NCI-H1436 treated with DMSO at 0.1 percent for 48 hours (cell line): Measurements from ENCODE around the gene DLGAP4.

ENCODE experiments used
- DNase-seq: peaks from one replicate; lab custom pipeline; 2025; lab: John Stamatoyannopoulos, UW

Gene DLGAP4

DNA sequence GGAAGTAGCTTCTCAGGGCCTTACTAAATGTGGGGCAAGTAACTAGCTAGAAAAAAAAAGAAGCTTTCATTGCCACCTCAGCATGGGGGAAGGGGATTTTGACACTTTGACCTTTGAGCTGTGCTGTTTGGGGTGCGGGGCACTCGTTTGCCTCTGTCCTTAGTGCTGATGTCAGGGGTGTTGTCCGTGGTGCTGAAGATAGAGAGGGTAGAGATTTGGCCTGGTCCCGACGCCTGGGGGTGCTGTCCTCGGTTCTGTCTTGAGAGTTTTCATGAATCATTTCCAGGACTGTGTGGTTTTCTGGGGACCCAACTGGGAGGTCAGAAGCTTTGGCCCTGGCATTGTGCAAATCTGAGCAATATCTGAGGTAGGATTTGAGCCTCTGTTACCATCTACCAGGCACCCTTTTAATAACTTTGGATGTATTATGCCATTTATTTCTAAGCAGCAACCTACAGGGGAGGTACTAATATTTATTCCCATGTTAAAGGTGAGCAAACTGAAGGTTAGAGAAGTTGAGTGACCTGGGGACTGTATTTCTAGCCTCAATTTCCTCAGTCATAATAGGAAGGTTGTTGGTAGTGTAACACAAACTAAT is 78.0 kb downstream of the DLGAP4 start:
- no peak for DNase-seq

GRCh38 chr20:36385503-36385902 is 79.4 kb downstream of the DLGAP4 start:
- DNase-seq: no peak

- no peak for DNase-seq
These were observed 80.1 kb downstream of the DLGAP4 start for GRCh38 chr20:36386236-36386635.

DNA sequence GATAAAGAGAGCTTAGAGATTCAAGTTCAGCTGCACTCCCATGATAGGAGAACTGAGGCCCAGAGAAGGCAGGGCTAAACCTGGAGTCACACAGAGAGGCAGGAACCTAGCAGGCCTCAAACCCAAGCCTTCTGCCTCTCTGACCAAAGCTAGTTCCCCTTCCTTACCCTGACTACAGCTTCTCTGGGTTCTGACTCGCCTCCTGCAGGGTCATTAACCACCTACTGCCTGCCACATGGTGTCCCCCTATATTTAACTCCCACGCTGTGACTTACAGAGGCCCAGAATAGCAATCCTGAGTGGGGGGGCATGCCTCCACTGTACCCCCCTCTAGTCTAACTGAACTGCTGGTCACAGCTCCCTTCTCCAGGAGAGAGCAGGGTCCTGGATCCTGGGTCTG is 84.1 kb downstream of the DLGAP4 start:
- no peak for DNase-seq

DNA sequence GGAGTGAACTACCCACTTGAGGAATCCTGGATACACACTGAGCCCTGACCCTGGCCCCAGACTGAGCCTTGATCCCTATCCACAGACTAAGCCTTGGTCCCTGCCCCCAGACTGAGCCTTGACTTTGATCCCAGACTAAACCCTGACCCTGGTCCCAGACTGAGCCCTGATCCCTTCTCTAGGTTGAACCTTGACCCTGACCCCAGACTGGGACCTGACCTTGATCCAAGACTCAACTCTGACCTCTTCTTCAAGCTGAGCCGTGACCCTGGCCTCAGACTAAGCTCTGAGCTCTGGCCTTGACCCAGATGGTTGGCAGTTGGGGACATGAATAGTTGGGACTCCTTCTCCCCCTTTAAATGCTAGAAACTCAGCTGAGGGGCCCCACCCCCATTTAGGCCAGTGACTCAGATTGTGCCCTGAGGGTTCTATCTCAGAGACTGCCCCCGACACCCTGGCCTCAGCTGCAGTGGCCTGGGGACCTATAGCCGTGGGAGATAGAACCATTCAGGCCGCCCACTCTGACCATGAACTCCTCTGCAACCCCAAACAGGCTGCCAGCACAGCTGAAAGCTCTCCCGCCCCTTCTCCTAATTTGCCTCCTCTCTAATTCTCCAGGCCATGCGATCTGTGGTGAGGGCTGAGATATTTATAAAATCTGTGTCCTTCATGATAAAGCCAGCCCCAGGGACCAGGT is 84.7 kb downstream of the DLGAP4 start:
- no peak for DNase-seq

DNA sequence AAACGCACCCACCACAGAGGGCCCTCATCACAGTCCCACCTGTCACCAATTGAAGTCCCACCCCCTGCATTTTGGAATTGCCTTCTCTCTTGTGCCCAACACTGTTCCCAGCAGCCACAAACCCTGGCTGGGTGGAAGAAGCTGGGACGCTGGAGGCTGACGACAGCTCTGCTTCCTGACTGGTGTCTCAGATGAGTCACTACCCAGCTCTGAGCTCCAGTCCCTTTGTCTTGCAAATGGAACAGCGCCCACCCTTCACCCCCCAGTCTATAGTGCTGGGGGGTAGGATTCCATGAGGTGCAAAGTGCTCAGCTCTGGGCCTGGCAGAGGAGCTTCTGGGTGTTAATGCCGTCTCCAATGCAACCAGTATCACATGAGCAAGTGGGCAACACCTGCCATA is 85.3 kb downstream of the DLGAP4 start:
- DNase-seq: no peak

DNA sequence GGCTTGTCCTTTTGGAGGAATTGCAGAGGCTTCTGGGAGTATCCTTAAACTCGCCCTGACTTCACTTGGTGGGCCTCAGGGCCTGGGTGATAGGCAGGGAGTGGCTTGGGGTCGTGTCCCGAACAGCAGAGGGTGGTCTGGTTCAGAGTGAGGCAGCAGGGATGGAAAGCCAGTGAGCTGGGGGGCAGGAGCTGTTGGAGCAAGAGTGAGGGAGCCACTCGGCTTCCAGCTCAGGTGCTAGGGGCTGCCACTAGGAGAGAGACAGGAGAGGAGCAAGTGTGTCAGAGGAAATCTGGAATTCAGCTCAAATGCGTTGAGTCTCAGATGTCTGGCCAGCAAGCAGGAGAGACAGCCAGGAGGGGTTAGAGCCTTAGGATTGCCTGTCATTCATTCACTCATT is 85.8 kb downstream of the DLGAP4 start:
- no peak for DNase-seq

DNA sequence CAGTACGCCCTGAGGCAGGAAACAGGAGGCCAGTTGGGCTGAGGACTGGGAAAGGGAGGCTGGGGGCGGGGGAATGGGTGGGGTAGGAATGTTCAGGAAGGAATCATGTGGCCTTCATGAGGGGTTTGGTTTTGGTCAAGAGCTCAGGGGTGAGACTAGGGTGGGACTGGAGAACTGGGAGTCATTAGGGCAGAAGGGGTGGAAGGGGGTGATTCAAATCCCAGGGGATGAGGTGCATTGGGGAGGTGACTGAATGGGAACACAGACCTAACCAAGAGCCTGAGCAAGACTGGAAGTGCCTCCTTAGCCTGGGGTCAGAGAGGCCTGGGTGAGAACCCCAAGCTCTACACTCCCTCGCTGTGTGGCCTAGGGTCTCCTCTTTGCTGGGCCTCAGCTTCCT is 86.8 kb downstream of the DLGAP4 start:
- no peak for DNase-seq

DNA sequence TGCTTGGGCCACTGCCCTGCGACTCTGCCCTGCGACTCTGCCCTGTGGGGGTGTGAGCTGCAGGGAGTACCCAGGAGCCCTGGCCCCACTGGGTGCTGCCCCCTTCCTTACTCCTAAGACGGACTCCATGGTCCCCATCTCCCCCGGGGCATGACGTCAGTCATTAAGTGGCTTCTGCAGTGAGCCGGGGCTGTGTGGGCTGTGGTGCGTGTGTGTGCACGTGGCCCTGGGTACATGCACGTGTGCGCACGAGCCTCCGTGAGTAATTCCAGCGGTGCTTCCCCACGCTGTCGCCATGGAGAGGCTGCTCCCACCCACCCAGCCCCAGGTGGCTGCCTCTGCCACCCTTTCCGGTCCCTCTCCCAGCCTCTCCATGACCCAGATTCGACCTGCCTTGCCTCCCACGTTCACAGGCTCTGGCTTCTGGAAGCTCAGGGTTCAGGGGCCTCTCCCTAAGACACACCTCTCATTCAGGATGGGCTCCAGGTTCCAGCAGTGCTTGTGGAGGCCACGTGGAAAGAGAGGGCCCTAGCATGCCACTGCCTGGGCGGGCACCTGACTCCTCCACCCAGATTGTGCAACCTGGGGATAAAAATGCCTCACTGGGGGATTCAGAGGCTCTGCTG is 88.3 kb downstream of the DLGAP4 start:
- DNase-seq: no peak

DNA sequence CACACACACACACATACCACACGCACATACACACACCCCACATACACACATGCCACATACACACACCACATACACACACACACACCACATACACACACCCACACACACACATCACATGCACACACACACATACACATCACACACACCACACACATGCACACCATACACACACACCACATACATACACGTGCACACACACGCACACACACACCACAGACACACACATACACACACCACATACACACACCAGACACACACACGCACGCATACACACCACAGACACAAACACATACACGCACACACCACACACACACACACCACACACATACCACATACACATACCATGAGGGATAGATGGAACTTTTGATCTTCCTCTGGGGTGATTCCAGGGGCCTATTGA is 90.2 kb downstream of the DLGAP4 start:
- DNase-seq: no peak

DNA sequence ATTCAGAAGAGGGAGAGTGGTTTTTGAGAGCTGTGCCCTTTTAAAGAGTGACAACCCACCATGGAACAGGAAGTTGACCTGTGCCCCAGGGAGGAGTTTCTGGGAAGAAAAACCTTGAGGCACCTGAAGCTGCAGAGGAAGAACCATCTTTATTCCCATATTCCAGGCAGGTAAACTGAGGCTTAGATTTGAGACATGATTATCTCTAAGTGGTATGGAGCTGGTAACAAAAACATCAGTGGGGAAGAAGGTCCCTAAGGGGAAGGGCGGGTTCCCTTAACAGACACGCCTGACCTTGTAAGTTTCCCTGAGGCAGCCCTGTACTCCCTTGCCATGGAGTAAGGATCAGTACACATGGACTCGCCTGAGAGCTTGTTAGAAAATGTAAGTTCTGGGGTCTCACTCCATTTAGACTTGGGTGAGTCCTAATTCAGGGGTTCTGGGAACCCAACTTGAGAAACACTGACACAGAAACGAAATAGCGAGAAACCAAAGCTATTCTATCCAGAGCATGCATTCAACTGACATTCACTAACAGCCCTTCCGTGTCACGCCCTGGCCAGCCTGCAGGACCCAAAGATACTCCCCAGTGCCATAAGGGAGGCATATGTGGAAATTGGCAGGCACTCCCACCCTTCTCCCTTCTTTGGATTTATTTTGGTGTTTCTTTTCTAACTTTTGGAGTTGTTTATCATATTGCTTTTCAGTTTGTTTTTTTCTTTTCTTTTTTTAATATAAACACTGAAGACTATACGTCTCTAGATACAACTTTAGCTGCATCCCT is 90.9 kb downstream of the DLGAP4 start:
- no peak for DNase-seq

GRCh38 chr20:36398515-36398914 is 92.4 kb downstream of the DLGAP4 start:
- DNase-seq: no peak

DNA sequence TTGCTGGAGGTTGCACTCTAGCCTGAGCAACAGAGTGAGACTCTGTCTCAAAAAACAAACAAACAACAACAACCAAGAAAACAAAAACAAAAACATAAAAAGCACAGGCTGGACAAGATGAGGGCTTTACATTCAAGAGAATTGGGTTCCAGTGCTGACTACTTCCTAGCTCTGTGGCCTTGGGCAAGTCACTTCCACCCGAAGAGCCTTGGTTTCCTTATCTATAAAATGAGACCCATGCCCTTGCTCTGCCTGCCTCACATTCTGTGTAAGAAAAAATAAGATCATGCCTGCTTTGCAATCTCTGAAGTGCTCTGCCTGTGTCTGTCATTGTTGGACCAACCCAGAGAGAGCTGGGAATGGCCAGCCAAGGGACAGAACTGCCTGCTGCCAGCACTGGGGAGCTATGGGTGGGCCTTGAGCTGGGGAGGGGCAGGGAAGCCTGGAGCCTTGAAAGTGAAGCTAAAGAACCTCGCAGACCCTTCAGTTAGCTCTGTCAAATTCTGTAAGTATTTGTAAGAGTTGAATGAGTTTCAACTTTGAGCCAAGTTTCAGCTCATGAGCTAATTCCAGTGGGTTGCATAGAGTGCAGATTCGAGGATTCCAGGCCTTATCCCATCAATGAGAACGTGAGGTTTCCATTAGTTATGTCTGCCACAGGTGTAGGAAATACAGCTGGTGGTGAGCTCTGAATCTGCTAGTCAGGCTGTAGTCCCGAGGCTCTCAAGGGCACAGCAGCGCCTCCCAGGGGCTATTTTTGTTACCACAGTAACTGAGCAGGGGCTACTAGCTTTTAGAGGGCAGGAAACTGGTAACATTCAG is 93.2 kb downstream of the DLGAP4 start:
- DNase-seq: no peak

DNA sequence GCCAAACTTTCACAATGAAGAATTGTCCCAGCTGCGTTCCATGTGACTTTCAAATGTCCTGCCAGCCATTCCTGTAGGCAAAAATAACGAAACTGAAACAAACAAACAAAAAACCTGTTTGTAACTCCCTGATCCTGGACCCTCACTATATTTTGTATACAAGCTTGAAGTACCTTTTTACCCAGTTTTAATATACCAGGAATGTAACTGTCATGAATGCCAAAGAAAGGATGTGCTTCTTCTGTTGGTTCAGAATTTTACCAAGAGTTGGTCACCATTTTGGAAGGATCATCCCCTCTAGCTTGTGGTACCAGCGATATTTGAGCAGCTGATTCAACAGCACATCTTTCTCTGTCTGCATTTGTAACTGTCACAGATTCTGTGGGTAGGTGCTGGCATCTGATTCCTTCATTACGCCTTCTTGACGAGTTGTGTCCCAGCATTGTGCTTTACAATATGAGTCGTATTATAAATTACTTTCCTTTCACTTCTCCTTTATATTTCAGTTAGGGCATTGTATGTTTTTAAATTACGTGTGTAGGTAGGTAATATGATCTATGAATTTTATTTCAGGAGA is 93.9 kb downstream of the DLGAP4 start:
- DNase-seq: no peak

GRCh38 chr20:36400909-36401735 is 95.0 kb downstream of the DLGAP4 start:
- DNase-seq: no peak

DNA sequence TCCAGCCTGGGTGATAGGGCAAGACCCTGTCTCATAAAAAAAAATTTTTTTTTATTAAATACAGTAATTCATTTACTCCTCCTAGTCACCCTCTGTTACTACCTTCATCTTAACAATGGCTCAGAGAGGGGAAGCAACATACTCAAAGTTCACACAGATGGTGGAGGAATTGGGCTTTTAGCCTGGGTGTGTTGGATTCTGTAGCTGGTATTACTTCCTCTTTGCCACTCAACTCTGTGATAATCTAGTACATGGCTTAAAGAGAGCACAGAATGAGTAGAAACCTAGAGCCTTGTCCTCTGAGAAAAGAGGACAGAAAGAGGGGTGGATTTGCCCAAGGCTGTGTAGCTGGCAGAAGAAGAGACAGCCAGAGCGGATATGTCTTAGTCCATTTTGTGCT is 96.6 kb downstream of the DLGAP4 start:
- no peak for DNase-seq

GRCh38 chr20:36404435-36404978 is 98.4 kb downstream of the DLGAP4 start:
- no peak for DNase-seq

- no peak for DNase-seq
These were observed 99.1 kb downstream of the DLGAP4 start for GRCh38 chr20:36405255-36405654.

- DNase-seq: no peak
These were observed 101.1 kb downstream of the DLGAP4 start for GRCh38 chr20:36407199-36407733.

DNA sequence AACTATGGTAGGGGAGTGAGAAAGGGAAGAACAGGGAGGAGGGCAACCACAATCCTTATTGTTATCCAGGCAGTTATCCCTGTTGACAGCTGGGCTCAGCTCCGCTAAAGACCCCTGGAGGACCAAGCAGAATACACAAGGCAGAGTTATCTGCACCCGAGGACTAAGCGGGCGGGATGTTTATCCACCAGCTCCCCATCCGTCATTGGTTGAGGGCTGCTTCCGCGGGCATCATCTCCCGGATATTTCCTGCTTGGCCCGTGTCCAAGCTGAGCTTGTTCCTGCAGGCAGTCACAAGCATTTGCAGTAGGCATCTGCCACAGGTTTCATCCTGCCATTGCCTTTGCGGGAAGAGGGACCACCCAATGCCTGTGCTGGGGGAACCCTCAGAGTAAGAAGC is 102.1 kb downstream of the DLGAP4 start:
- no peak for DNase-seq
